Nephron progenitor cell (in vitro differentiated cells): ENCODE measurements around the gene TAS1R2.
"Not testable (repeated sequence)": the region's sequence is repeated elsewhere in the genome, so short reads cannot be mapped to it uniquely, and the experiment has no call there.

Experiments
- DNase-seq: peaks from one replicate; pipeline ENCODE4 v3.0.0; 2021
- H3K27ac Mint-ChIP-seq: 2 replicates; pipeline ENCODE4 v1.8.0; 2021; ENCODE audit warnings: mild to moderate bottlenecking, moderate library complexity, mixed read lengths
- H3K27me3 Mint-ChIP-seq: 2 replicates; pipeline ENCODE4 v1.8.0; 2021; ENCODE audit warnings: mild to moderate bottlenecking, low read depth, mixed read lengths; ENCODE audit not compliant: poor library complexity
- H3K36me3 Mint-ChIP-seq: 2 replicates; pipeline ENCODE4 v1.8.0; 2021; ENCODE audit warnings: low read depth, mixed read lengths
- H3K4me1 Mint-ChIP-seq: 2 replicates; pipeline ENCODE4 v1.8.0; 2021; ENCODE audit warnings: mixed read lengths
- H3K4me3 Mint-ChIP-seq: 2 replicates; pipeline ENCODE4 v1.8.0; 2021; ENCODE audit warnings: mild to moderate bottlenecking, moderate library complexity, mixed read lengths
- H3K9me3 Mint-ChIP-seq: 2 replicates; pipeline ENCODE4 v1.8.0; 2021; ENCODE audit warnings: mild to moderate bottlenecking, moderate library complexity, mixed read lengths
- CTCF ChIP-seq: fragments of 200-600 bp; sonication (generic); IDR thresholded peaks from 2 replicates; pipeline ENCODE4 v1.5.0; 2021; ENCODE audit warnings: antibody characterized with exemption

TAS1R2 gene

GRCh38 chr1:18874036-18874435, 14.6 kb upstream of the TAS1R2 start:
- H3K27ac Mint-ChIP-seq: no peak overlapping the region
- DNase-seq: no peak
- peaks cover 4% of the 10 kb centered on the region for H3K4me1 Mint-ChIP-seq
- peaks cover 31% of the 10 kb centered on the region for H3K27me3 Mint-ChIP-seq
- no peak overlapping the region for H3K4me3 Mint-ChIP-seq
- H3K9me3 Mint-ChIP-seq: no peaks in the 10 kb centered on the region
- no peak for TF ChIP-seq CTCF
- H3K36me3 Mint-ChIP-seq: no peaks in the 10 kb centered on the region

GRCh38 chr1:18872071-18872611, 12.7 kb upstream of the TAS1R2 start:
- Mint-ChIP-seq H3K27ac (no peak overlapping the region), H3K4me1 (peaks cover 4% of the 10 kb centered on the region), H3K9me3 (no peaks in the 10 kb centered on the region), H3K36me3 (no peaks in the 10 kb centered on the region), H3K27me3 (peaks cover 26% of the 10 kb centered on the region), H3K4me3 (no peak overlapping the region)
- no peak for TF ChIP-seq CTCF
- no peak for DNase-seq

- Mint-ChIP-seq H3K4me1 (no peaks in the 10 kb centered on the region), H3K36me3 (no peaks in the 10 kb centered on the region), H3K4me3 (no peak overlapping the region), H3K27me3 (peaks cover 32% of the 10 kb centered on the region), H3K9me3 (no peaks in the 10 kb centered on the region), H3K27ac (no peak overlapping the region)
- no peak for TF ChIP-seq CTCF
- no peak for DNase-seq
These were observed 12.1 kb upstream of the TAS1R2 start for GRCh38 chr1:18871401-18872070.

GRCh38 chr1:18870957-18871356, 11.5 kb upstream of the TAS1R2 start:
- Mint-ChIP-seq H3K36me3 (no peaks in the 10 kb centered on the region), H3K27me3 (peaks cover 37% of the 10 kb centered on the region), H3K4me3 (no peak overlapping the region), H3K9me3 (no peaks in the 10 kb centered on the region), H3K4me1 (no peaks in the 10 kb centered on the region), H3K27ac (no peak overlapping the region)
- no peak for TF ChIP-seq CTCF
- DNase-seq: no peak

GRCh38 chr1:18870595-18870865, 11.1 kb upstream of the TAS1R2 start:
- H3K4me3 Mint-ChIP-seq, H3K4me1 Mint-ChIP-seq, H3K36me3 Mint-ChIP-seq, DNase-seq, H3K27ac Mint-ChIP-seq, H3K9me3 Mint-ChIP-seq: not testable (repeated sequence)
- H3K27me3 Mint-ChIP-seq: peaks cover 38% of the 10 kb centered on the region

GRCh38 chr1:18869847-18870594, 10.6 kb upstream of the TAS1R2 start:
- no peak overlapping the region for H3K4me3 Mint-ChIP-seq
- TF ChIP-seq CTCF: no peak
- H3K27ac Mint-ChIP-seq: no peak overlapping the region
- no peaks in the 10 kb centered on the region for H3K4me1 Mint-ChIP-seq
- peaks cover 38% of the 10 kb centered on the region for H3K27me3 Mint-ChIP-seq
- no peaks in the 10 kb centered on the region for H3K36me3 Mint-ChIP-seq
- DNase-seq: no peak
- H3K9me3 Mint-ChIP-seq: no peaks in the 10 kb centered on the region
